ENCODE data around the gene OAS3.

DNA sequence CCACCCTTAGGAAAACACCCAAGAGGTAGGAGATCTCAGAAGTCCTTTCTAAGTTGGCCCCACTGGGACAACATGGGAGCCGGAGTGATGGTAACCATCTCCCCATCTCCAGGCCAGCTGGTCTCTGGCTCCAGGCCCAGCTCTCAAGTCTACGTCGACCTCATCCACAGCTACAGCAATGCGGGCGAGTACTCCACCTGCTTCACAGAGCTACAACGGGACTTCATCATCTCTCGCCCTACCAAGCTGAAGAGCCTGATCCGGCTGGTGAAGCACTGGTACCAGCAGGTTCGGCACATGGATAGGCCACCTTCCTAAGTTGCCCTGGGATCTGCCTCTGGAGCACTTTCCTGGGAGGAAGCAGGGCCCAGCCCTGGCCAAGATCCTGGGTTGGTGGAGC lies 29.0 kb downstream of the OAS3 start:
- no peak for TF ChIP-seq CTCF (conservative IDR thresholded peaks at IDR 0.05; ENCODE audit: low read depth, low read length)
- no peak for TF ChIP-seq EZH2 (IDR thresholded peaks at IDR 0.05; ENCODE audit: borderline replicate concordance, low read depth, low read length, poor library complexity, severe bottlenecking)
